OCI-LY7 (cell line): ENCODE data around the gene MYO9B. TPM values are rescaled to one million over a fixed set of nuclear protein-coding genes. Genes with fewer than 3 reads are reported as not detected.

Source experiments
- BruUV-seq: library from RNA; stranded (reverse); fragments of 400-500 nt; replicated peaks from 2 replicates; lab custom pipeline; 2021; lab: Mats Ljungman, UMichigan
- CTCF ChIA-PET: fragments of 300-600 bp; sonication (Branson Sonifier 250); formaldehyde crosslinking; loops from one replicate; lab custom pipeline; 2022; ENCODE audit warnings: antibody characterized with exemption; ENCODE audit not compliant: unreplicated experiment; lab: Charles Lee
- POLR2A ChIA-PET: fragments of 300-600 bp; sonication (Branson Sonifier 250); formaldehyde crosslinking; loops from one replicate; lab custom pipeline; 2022; ENCODE audit warnings: antibody characterized with exemption; lab: Charles Lee
- DNase-seq: peaks from one replicate; pipeline ENCODE4 v3.0.0-alpha.2; 2015; ENCODE audit warnings: low spot score
- H2AFZ ChIP-seq: fragments of 200-600 bp; sonication (generic), shearing (Covaris generic); 2 replicates; pipeline ENCODE4 v1.6.1; 2014; ENCODE audit warnings: mild to moderate bottlenecking, antibody characterized with exemption, low read length, moderate library complexity
- H3K27ac ChIP-seq: fragments of 200-600 bp; sonication (generic); 2 replicates; pipeline ENCODE4 v1.5.1; 2014; ENCODE audit warnings: mixed run types, low read depth, mild to moderate bottlenecking, moderate library complexity, low read length, inconsistent platforms; ENCODE audit not compliant: poor library complexity, severe bottlenecking
- H3K36me3 ChIP-seq: fragments of 200-600 bp; sonication (generic); 2 replicates; pipeline ENCODE4 v1.6.1; 2014; ENCODE audit warnings: mild to moderate bottlenecking, antibody characterized with exemption, low read length, moderate library complexity, mixed read lengths; ENCODE audit not compliant: insufficient read depth
- H3K4me1 ChIP-seq: fragments of 200-600 bp; sonication (generic); 2 replicates; pipeline ENCODE4 v1.5.1; 2014; ENCODE audit warnings: mild to moderate bottlenecking, low read length; ENCODE audit not compliant: insufficient read depth, poor library complexity, severe bottlenecking
- H3K4me2 ChIP-seq: fragments of 200-600 bp; sonication (generic); 2 replicates; pipeline ENCODE4 v1.6.1; 2014; ENCODE audit warnings: mild to moderate bottlenecking, low read length
- H3K4me3 ChIP-seq: fragments of 200-600 bp; sonication (generic); 2 replicates; pipeline ENCODE4 v1.5.1; 2014; ENCODE audit warnings: mild to moderate bottlenecking, low read depth, low read length; ENCODE audit not compliant: poor library complexity, severe bottlenecking
- H3K79me2 ChIP-seq: fragments of 200-600 bp; sonication (generic); 2 replicates; pipeline ENCODE4 v1.6.1; 2016; ENCODE audit warnings: low read depth, mild to moderate bottlenecking, low read length, moderate library complexity, mixed read lengths; ENCODE audit not compliant: insufficient read depth
- H3K9me2 ChIP-seq: fragments of 200-600 bp; sonication (generic); 2 replicates; pipeline ENCODE4 v1.6.1; 2016; ENCODE audit warnings: mild to moderate bottlenecking, low read length, mixed read lengths; ENCODE audit not compliant: insufficient read depth
- H3K9me3 ChIP-seq: fragments of 200-600 bp; sonication (generic); 2 replicates; pipeline ENCODE4 v1.6.1; 2014; ENCODE audit warnings: mild to moderate bottlenecking, mixed run types, low read length, mixed read lengths
- H4K20me1 ChIP-seq: fragments of 200-600 bp; sonication (generic); 2 replicates; pipeline ENCODE4 v1.6.1; 2014; ENCODE audit warnings: mild to moderate bottlenecking, antibody characterized with exemption, low read length, moderate library complexity, mixed read lengths; ENCODE audit not compliant: insufficient read depth
- EZH2phosphoT487 ChIP-seq: fragments of 200-600 bp; sonication (generic); IDR thresholded peaks from 2 replicates; pipeline ENCODE4 v1.6.1; 2018; ENCODE audit warnings: low read depth, borderline replicate concordance, mild to moderate bottlenecking, mixed run types, antibody characterized with exemption, low read length, moderate library complexity, mixed read lengths
- intact Hi-C: fragments of 100-400 bp; cut with micrococcal nuclease; formaldehyde crosslinking; loops from one replicate; pipeline ENCODE4 v1.10.0; 2022; ENCODE audit not compliant: unreplicated experiment
- total RNA-seq, 2 experiments: library from RNA; depleted of rRNA in 1 of 2; stranded (reverse); fragments of >200 nt in 1 of 2; shearing (Covaris generic) in 1 of 2; gene quantifications; 2 replicates each; pipeline ENCODE4 v1.2.3, GENCODE V29; 2014 to 2022
- TF ChIP-seq, protein P1 (sequence below): fragments of 200-600 bp; sonication (generic); conservative IDR thresholded peaks from 2 replicates; pipeline ENCODE4 v1.5.1; 2014; ENCODE audit warnings: mild to moderate bottlenecking, antibody characterized with exemption, low read length, moderate library complexity, mixed read lengths

Gene MYO9B
- total RNA-seq, 2 experiments from 2014 or later = 74.7 to 150 TPM

DNA sequence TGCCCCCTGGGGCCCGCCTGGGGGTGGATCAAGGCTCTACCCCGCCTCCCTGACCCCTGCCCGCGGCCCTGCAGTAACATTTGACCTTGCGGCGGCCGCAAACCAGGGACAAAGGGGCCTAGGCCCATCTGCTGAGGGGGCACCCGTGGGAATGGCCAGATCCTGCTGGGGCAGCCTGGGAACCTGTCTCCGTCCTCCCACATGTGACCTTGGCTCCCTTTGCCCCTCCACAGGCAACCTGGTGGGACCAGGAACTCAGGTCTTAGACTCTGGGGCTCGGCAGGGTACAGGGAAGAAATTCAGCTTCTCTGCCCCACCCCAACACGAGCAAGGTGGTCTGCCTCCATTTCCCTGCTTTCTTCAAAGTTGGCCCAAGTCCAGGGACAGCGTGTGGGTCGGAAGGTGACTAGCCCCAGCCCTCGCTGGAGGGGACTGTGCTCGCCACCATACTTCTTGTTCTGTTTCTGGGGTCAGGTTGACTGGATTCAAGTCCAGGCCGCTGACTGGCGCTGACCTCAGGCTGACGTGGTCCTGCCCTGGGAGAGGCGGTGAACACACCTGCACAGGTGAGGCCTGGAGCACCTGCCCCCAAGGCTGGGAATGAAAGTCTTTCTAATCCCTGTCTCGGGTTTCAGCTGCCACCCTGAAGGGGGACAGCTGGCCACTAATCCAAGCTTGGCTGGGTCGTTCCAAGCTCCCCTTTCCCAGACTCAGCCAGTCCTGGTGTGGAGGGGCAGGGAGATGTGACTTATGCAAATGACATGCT lies 172.6 kb downstream of the MYO9B start:
- Histone ChIP-seq H2AFZ (no peak overlapping the region), H3K79me2 (peaks cover 16% of the 10 kb centered on the region; the same call in 1 of the 2 replicates), H4K20me1 (no peaks in the 10 kb centered on the region), H3K27ac (no peak overlapping the region), H3K4me3 (no peak overlapping the region), H3K9me3 (no peaks in the 10 kb centered on the region), H3K36me3 (no peaks in the 10 kb centered on the region), H3K9me2 (no peaks in the 10 kb centered on the region), H3K4me1 (peaks cover 26% of the 10 kb centered on the region), H3K4me2 (no peak overlapping the region)
- ChIA-PET CTCF (interaction anchor here (0.6 kb wide), 1 partner anchor 17 kb away, joined by 3 read pairs; no protein-coding TSS in a partner anchor), POLR2A (interaction anchor here (0.6 to 1.1 kb wide), 5 partner anchors 11 to 92 kb away, joined by 3 to 4 read pairs (median 3); partner anchors contain the start of gene BABAM1)
- no peak for TF ChIP-seq EZH2phosphoT487
- TF ChIP-seq, protein P1, sequence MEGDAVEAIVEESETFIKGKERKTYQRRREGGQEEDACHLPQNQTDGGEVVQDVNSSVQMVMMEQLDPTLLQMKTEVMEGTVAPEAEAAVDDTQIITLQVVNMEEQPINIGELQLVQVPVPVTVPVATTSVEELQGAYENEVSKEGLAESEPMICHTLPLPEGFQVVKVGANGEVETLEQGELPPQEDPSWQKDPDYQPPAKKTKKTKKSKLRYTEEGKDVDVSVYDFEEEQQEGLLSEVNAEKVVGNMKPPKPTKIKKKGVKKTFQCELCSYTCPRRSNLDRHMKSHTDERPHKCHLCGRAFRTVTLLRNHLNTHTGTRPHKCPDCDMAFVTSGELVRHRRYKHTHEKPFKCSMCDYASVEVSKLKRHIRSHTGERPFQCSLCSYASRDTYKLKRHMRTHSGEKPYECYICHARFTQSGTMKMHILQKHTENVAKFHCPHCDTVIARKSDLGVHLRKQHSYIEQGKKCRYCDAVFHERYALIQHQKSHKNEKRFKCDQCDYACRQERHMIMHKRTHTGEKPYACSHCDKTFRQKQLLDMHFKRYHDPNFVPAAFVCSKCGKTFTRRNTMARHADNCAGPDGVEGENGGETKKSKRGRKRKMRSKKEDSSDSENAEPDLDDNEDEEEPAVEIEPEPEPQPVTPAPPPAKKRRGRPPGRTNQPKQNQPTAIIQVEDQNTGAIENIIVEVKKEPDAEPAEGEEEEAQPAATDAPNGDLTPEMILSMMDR = no peak
- no TSS peak for BruUV-seq
- DNase-seq = no peak
- intact Hi-C loops = loop anchor here (10.0 kb wide), 1 partner anchor 353 kb away; no protein-coding TSS in a partner anchor

DNA sequence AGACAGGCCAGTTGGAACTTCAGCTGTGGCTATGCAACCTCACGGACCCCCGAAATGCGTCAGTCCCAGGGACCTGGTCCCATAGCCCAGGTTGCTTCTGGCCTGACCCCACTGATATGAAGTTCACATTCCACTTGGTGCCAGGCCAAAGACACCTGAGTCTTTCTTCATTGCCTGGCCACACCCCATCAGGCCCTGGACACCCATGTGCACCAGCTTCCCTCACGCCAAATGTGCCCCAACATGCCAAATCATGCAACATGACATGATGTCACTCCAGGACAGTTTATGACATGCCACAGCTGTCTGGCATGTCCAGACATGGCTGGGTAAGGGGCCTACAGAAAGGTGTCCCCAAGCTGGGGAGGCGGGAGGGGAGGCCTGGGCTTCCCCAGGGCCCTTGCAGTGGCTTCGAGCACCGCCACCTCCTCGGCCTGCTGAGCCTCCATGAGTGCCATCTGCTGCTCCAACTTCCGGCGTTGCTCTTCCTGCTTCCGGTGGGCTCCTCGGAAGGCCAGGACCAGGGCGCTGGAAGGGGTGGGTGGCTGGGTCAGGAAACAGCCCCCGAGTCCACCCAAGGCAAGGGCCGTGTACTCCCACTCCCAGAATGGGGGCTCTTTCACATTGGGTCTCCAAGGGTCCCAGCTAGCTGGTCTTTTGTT lies 174.4 kb downstream of the MYO9B start:
- intact Hi-C loops = loop anchor here (10.0 kb wide), 1 partner anchor 355 kb away; no protein-coding TSS in a partner anchor

More for the DNA sequence above, 174.4 kb downstream of the MYO9B start:
- H3K4me1 ChIP-seq = peaks cover 11% of the 10 kb centered on the region
- no peak overlapping the region for H3K4me3 ChIP-seq
- DNase-seq = no peak
- no peak overlapping the region for H3K27ac ChIP-seq
- ChIA-PET POLR2A (interaction anchor here (0.6 to 0.7 kb wide), 2 partner anchors 86 to 182 kb away, joined by 3 to 6 read pairs; no protein-coding TSS in a partner anchor), CTCF (interaction anchor here (0.6 kb wide), 1 partner anchor 171 kb away, joined by 3 read pairs; no protein-coding TSS in a partner anchor)
- no peak overlapping the region for H3K4me2 ChIP-seq
- no peak for TF ChIP-seq EZH2phosphoT487
- TF ChIP-seq, protein P1 = no peak
- no peaks in the 10 kb centered on the region for H4K20me1 ChIP-seq
- H3K9me2 ChIP-seq = no peaks in the 10 kb centered on the region
- no peaks in the 10 kb centered on the region for H3K9me3 ChIP-seq
- BruUV-seq = no TSS peak
- H3K36me3 ChIP-seq = no peaks in the 10 kb centered on the region
- no peaks in the 10 kb centered on the region for H3K79me2 ChIP-seq
- no peak overlapping the region for H2AFZ ChIP-seq
